OCI-LY7 (cell line): ENCODE measurements around the gene FANCC. TPM values are rescaled to one million over a fixed set of nuclear protein-coding genes. Genes with fewer than 3 reads are reported as not detected.

Experiments
- BruUV-seq: library from RNA; stranded (reverse); fragments of 400-500 nt; replicated peaks from 2 replicates; lab custom pipeline; 2021; lab: Mats Ljungman, UMichigan
- CTCF ChIA-PET: fragments of 300-600 bp; sonication (Branson Sonifier 250); formaldehyde crosslinking; loops from one replicate; lab custom pipeline; 2022; ENCODE audit warnings: antibody characterized with exemption; ENCODE audit not compliant: unreplicated experiment; lab: Charles Lee
- POLR2A ChIA-PET: fragments of 300-600 bp; sonication (Branson Sonifier 250); formaldehyde crosslinking; loops from one replicate; lab custom pipeline; 2022; ENCODE audit warnings: antibody characterized with exemption; lab: Charles Lee
- DNase-seq: peaks from one replicate; pipeline ENCODE4 v3.0.0-alpha.2; 2015; ENCODE audit warnings: low spot score
- H2AFZ ChIP-seq: fragments of 200-600 bp; sonication (generic), shearing (Covaris generic); 2 replicates; pipeline ENCODE4 v1.6.1; 2014; ENCODE audit warnings: mild to moderate bottlenecking, antibody characterized with exemption, low read length, moderate library complexity
- H3K27ac ChIP-seq: fragments of 200-600 bp; sonication (generic); 2 replicates; pipeline ENCODE4 v1.5.1; 2014; ENCODE audit warnings: mixed run types, low read depth, mild to moderate bottlenecking, moderate library complexity, low read length, inconsistent platforms; ENCODE audit not compliant: poor library complexity, severe bottlenecking
- H3K36me3 ChIP-seq: fragments of 200-600 bp; sonication (generic); 2 replicates; pipeline ENCODE4 v1.6.1; 2014; ENCODE audit warnings: mild to moderate bottlenecking, antibody characterized with exemption, low read length, moderate library complexity, mixed read lengths; ENCODE audit not compliant: insufficient read depth
- H3K4me1 ChIP-seq: fragments of 200-600 bp; sonication (generic); 2 replicates; pipeline ENCODE4 v1.5.1; 2014; ENCODE audit warnings: mild to moderate bottlenecking, low read length; ENCODE audit not compliant: insufficient read depth, poor library complexity, severe bottlenecking
- H3K4me2 ChIP-seq: fragments of 200-600 bp; sonication (generic); 2 replicates; pipeline ENCODE4 v1.6.1; 2014; ENCODE audit warnings: mild to moderate bottlenecking, low read length
- H3K4me3 ChIP-seq: fragments of 200-600 bp; sonication (generic); 2 replicates; pipeline ENCODE4 v1.5.1; 2014; ENCODE audit warnings: mild to moderate bottlenecking, low read depth, low read length; ENCODE audit not compliant: poor library complexity, severe bottlenecking
- H3K79me2 ChIP-seq: fragments of 200-600 bp; sonication (generic); 2 replicates; pipeline ENCODE4 v1.6.1; 2016; ENCODE audit warnings: low read depth, mild to moderate bottlenecking, low read length, moderate library complexity, mixed read lengths; ENCODE audit not compliant: insufficient read depth
- H3K9me2 ChIP-seq: fragments of 200-600 bp; sonication (generic); 2 replicates; pipeline ENCODE4 v1.6.1; 2016; ENCODE audit warnings: mild to moderate bottlenecking, low read length, mixed read lengths; ENCODE audit not compliant: insufficient read depth
- H3K9me3 ChIP-seq: fragments of 200-600 bp; sonication (generic); 2 replicates; pipeline ENCODE4 v1.6.1; 2014; ENCODE audit warnings: mild to moderate bottlenecking, mixed run types, low read length, mixed read lengths
- H4K20me1 ChIP-seq: fragments of 200-600 bp; sonication (generic); 2 replicates; pipeline ENCODE4 v1.6.1; 2014; ENCODE audit warnings: mild to moderate bottlenecking, antibody characterized with exemption, low read length, moderate library complexity, mixed read lengths; ENCODE audit not compliant: insufficient read depth
- EZH2phosphoT487 ChIP-seq: fragments of 200-600 bp; sonication (generic); IDR thresholded peaks from 2 replicates; pipeline ENCODE4 v1.6.1; 2018; ENCODE audit warnings: low read depth, borderline replicate concordance, mild to moderate bottlenecking, mixed run types, antibody characterized with exemption, low read length, moderate library complexity, mixed read lengths
- intact Hi-C: fragments of 100-400 bp; cut with micrococcal nuclease; formaldehyde crosslinking; loops from one replicate; pipeline ENCODE4 v1.10.0; 2022; ENCODE audit not compliant: unreplicated experiment
- total RNA-seq, 2 experiments: library from RNA; depleted of rRNA in 1 of 2; stranded (reverse); fragments of >200 nt in 1 of 2; shearing (Covaris generic) in 1 of 2; gene quantifications; 2 replicates each; pipeline ENCODE4 v1.2.3, GENCODE V29; 2014 to 2022
- TF ChIP-seq, protein P1 (sequence below): fragments of 200-600 bp; sonication (generic); conservative IDR thresholded peaks from 2 replicates; pipeline ENCODE4 v1.5.1; 2014; ENCODE audit warnings: mild to moderate bottlenecking, antibody characterized with exemption, low read length, moderate library complexity, mixed read lengths

FANCC gene
- total RNA-seq, 2 experiments from 2014 or later, result 13.9 to 28.7 TPM

DNA sequence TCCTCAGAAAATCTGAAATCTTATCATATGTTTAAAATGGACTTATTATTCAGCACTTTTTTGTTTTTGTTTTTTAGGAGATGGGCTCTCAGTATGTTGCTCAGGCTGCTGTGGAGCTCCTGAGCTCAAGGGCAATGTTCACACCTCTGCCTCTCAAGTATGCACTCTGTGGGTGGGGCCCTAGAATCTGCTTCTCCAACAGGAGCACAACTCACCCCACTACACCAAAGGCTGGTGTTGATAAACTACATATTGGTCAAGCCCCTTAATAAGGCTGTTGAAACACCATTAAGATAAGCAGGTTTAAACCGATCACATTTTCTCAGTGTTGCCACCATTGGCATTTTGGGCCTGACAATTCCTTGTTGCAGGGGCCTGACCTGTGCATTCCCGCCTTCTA is 131.6 kb downstream of the FANCC start:
- intact Hi-C loops, result no loop called here
- no TSS peak for BruUV-seq
- CTCF ChIA-PET, result no interaction called here

DNA sequence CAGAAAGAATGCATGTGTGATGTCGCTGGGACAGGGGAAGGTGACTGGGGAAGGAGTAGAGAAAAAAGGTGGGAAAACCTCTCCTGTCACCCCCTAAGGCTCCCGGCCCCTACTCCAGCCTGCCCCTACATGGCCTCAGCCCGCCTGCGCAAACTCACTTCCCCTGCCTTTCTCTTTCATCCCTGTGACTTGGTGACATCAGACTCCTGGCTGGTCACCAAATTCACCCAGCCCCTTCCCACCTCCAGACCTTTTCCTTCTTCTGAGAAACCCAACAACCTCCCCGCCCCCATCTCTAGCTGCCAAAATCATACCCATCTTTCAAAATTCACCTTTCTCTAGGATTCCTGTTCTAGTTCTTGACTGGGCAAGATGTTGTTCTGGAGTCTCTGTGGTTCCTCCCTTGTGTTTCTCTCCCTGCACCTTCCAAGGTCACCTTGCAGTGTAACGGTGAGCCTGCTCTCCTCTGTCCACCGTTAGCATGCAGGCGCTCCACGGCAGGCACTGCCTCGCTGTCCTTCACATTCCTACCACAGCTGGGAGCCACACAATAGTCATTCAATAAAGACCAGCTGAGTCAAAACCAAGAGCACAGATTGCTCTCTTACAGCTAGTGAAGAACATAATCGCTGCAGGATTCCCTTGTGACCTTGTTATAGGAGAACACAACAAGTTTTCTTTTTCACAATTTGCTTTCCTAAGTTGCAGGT is 134.5 kb downstream of the FANCC start:
- Histone ChIP-seq H3K4me2 (no peak overlapping the region), H2AFZ (no peak overlapping the region), H3K79me2 (no peaks in the 10 kb centered on the region), H3K9me2 (no peaks in the 10 kb centered on the region), H4K20me1 (no peaks in the 10 kb centered on the region), H3K36me3 (no peaks in the 10 kb centered on the region), H3K4me1 (no peaks in the 10 kb centered on the region), H3K4me3 (no peak overlapping the region), H3K27ac (no peak overlapping the region), H3K9me3 (no peaks in the 10 kb centered on the region)
- ChIA-PET CTCF (no interaction called here), POLR2A (no interaction called here)
- TF ChIP-seq EZH2phosphoT487, result no peak
- TF ChIP-seq, protein P1, sequence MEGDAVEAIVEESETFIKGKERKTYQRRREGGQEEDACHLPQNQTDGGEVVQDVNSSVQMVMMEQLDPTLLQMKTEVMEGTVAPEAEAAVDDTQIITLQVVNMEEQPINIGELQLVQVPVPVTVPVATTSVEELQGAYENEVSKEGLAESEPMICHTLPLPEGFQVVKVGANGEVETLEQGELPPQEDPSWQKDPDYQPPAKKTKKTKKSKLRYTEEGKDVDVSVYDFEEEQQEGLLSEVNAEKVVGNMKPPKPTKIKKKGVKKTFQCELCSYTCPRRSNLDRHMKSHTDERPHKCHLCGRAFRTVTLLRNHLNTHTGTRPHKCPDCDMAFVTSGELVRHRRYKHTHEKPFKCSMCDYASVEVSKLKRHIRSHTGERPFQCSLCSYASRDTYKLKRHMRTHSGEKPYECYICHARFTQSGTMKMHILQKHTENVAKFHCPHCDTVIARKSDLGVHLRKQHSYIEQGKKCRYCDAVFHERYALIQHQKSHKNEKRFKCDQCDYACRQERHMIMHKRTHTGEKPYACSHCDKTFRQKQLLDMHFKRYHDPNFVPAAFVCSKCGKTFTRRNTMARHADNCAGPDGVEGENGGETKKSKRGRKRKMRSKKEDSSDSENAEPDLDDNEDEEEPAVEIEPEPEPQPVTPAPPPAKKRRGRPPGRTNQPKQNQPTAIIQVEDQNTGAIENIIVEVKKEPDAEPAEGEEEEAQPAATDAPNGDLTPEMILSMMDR, result no peak
- no TSS peak for BruUV-seq
- no peak for DNase-seq
- intact Hi-C loops, result no loop called here

More for the DNA sequence above, 131.6 kb downstream of the FANCC start:
- no peaks in the 10 kb centered on the region for H4K20me1 ChIP-seq
- H3K9me3 ChIP-seq, result no peaks in the 10 kb centered on the region
- POLR2A ChIA-PET, result no interaction called here
- no peak overlapping the region for H3K27ac ChIP-seq
- H3K9me2 ChIP-seq, result no peaks in the 10 kb centered on the region
- no peaks in the 10 kb centered on the region for H3K4me1 ChIP-seq
- TF ChIP-seq EZH2phosphoT487, result no peak
- TF ChIP-seq, protein P1, result no peak
- no peak overlapping the region for H3K4me3 ChIP-seq
- DNase-seq, result no peak
- no peak overlapping the region for H3K4me2 ChIP-seq
- H3K36me3 ChIP-seq, result no peaks in the 10 kb centered on the region
- no peaks in the 10 kb centered on the region for H3K79me2 ChIP-seq
- no peak overlapping the region for H2AFZ ChIP-seq

DNA sequence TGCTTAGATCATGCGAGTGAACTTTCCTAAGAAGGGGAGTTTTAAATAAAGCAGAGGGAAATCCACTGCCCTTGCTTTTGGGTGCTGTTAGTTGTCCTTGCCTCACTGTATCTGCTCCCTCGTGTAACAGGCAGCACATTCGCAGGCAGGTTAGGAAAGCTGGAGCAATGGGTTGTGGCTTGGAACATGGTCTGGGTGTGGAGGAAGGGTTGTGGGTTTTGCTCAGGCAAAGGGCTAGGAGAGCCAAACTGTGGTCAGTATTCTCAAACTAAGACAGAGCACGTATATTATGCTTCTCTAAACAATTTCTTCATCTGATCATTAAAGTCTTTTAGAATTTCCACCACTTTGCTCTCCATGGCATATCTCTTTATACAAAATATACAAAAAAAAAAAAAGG is 135.7 kb downstream of the FANCC start:
- Histone ChIP-seq H3K9me3 (no peaks in the 10 kb centered on the region), H3K4me3 (no peak overlapping the region), H3K79me2 (no peaks in the 10 kb centered on the region), H3K4me2 (no peak overlapping the region), H4K20me1 (no peaks in the 10 kb centered on the region), H3K36me3 (no peaks in the 10 kb centered on the region), H3K27ac (no peak overlapping the region), H2AFZ (no peak overlapping the region), H3K4me1 (no peaks in the 10 kb centered on the region), H3K9me2 (no peaks in the 10 kb centered on the region)
- DNase-seq, result no peak
- POLR2A ChIA-PET, result no interaction called here
- CTCF ChIA-PET, result no interaction called here
- TF ChIP-seq, protein P1, result no peak
- no peak for TF ChIP-seq EZH2phosphoT487
- no TSS peak for BruUV-seq
- intact Hi-C loops, result no loop called here
